ENCODE data around the gene OLFM1. TPM values are rescaled to one million over a fixed set of nuclear protein-coding genes. Genes with fewer than 3 reads are reported as not detected.
"Not testable (repeated sequence)": the region's sequence is repeated elsewhere in the genome, so short reads cannot be mapped to it uniquely, and the experiment has no call there.

OLFM1 gene
- total RNA-seq, 1 donor from 2014 or later, result not detected

DNA sequence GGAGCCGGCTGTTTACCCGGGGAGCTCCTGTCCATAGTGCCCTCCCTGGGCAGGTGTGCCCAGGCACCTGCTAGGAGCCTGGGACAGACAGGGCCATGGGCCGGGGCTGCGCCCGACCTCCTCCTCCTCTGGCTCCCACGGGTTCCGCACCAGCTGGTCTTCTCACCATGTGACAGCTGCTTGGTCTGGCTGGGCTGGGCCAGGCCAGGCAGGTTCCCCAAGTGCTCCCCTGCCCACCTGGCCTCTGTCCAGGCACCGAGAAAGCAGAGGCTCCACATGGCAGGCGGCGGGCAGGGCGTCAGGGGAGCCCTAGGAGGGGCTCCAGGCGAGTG, 60.0 kb downstream of the OLFM1 start:
- peaks cover 9% of the 10 kb centered on the region for H3K9me3 Mint-ChIP-seq
- intact Hi-C loops (cut with micrococcal nuclease), result no loop called here
- no peaks in the 10 kb centered on the region for H3K4me1 Mint-ChIP-seq
- no peak for ATAC-seq (ENCODE audit: low read depth)
- TF ChIP-seq, protein P1, sequence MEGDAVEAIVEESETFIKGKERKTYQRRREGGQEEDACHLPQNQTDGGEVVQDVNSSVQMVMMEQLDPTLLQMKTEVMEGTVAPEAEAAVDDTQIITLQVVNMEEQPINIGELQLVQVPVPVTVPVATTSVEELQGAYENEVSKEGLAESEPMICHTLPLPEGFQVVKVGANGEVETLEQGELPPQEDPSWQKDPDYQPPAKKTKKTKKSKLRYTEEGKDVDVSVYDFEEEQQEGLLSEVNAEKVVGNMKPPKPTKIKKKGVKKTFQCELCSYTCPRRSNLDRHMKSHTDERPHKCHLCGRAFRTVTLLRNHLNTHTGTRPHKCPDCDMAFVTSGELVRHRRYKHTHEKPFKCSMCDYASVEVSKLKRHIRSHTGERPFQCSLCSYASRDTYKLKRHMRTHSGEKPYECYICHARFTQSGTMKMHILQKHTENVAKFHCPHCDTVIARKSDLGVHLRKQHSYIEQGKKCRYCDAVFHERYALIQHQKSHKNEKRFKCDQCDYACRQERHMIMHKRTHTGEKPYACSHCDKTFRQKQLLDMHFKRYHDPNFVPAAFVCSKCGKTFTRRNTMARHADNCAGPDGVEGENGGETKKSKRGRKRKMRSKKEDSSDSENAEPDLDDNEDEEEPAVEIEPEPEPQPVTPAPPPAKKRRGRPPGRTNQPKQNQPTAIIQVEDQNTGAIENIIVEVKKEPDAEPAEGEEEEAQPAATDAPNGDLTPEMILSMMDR (IDR thresholded peaks at IDR 0.05), result no peak
- DNase-seq, result no peak
- H3K36me3 Mint-ChIP-seq (ENCODE audit: low read depth), result no peaks in the 10 kb centered on the region
- ChIA-PET CTCF (no interaction called here), POLR2A (no interaction called here)
- peaks cover 13% of the 10 kb centered on the region for H3K27me3 Mint-ChIP-seq
- no peak overlapping the region for H3K4me3 Mint-ChIP-seq
- H3K27ac Mint-ChIP-seq, result no peak overlapping the region

DNA sequence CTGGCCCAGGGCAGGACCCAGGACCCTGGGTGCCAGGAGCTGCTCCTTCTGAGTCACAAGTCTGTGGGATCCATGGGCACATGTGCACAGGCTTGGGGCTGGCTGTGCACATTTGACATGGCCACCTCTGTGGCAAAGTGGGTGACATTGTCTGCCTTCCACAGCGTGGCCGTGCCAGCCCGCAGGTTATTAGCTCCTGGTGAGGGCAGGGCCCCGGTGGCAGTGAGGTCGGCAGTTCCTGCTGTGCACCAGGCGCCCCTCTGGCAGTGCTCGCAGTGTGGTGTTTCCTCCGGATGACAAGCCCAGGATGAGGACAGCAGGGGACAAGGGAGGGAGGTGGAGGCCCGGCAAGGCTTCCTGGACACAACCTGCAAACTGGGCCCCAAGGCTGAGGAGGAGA, 60.5 kb downstream of the OLFM1 start:
- TF ChIP-seq, protein P1 (IDR thresholded peaks at IDR 0.05), result no peak
- peaks cover 9% of the 10 kb centered on the region for H3K9me3 Mint-ChIP-seq
- intact Hi-C loops (cut with micrococcal nuclease), result no loop called here
- no peaks in the 10 kb centered on the region for H3K36me3 Mint-ChIP-seq (ENCODE audit: low read depth)
- H3K27me3 Mint-ChIP-seq, result peaks cover 13% of the 10 kb centered on the region
- CTCF ChIA-PET, result no interaction called here
- POLR2A ChIA-PET, result no interaction called here
- H3K4me1 Mint-ChIP-seq, result no peaks in the 10 kb centered on the region
- no peak for ATAC-seq (ENCODE audit: low read depth)
- no peak overlapping the region for H3K4me3 Mint-ChIP-seq
- no peak for DNase-seq
- no peak overlapping the region for H3K27ac Mint-ChIP-seq

DNA sequence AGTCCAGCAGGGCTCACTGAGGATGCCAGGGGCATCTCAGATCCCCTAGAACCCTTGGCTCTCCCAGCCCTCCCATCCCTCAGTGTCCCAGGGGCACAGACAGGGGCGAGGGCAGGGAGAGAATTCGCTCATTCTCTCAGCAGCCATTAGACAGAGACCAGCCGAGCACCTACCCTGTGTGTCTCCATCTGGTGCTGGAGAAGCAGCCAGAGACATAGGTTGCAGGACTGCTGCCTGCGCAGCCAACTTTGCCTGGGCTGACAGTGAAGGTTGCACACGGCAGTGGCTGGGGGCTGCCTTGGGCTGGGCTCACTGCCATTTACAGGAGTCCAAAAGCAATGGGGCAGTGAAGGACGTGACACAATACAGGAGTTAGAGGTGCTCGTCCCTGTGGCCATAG, 60.9 kb downstream of the OLFM1 start:
- POLR2A ChIA-PET, result no interaction called here
- CTCF ChIA-PET, result no interaction called here
- no peak overlapping the region for H3K4me3 Mint-ChIP-seq
- no peak for ATAC-seq (ENCODE audit: low read depth)
- peaks cover 9% of the 10 kb centered on the region for H3K9me3 Mint-ChIP-seq
- H3K36me3 Mint-ChIP-seq (ENCODE audit: low read depth), result no peaks in the 10 kb centered on the region
- H3K27ac Mint-ChIP-seq, result no peak overlapping the region
- intact Hi-C loops (cut with micrococcal nuclease), result no loop called here
- H3K4me1 Mint-ChIP-seq, result no peaks in the 10 kb centered on the region
- TF ChIP-seq, protein P1 (IDR thresholded peaks at IDR 0.05), result no peak
- peaks cover 13% of the 10 kb centered on the region for H3K27me3 Mint-ChIP-seq
- DNase-seq, result no peak

DNA sequence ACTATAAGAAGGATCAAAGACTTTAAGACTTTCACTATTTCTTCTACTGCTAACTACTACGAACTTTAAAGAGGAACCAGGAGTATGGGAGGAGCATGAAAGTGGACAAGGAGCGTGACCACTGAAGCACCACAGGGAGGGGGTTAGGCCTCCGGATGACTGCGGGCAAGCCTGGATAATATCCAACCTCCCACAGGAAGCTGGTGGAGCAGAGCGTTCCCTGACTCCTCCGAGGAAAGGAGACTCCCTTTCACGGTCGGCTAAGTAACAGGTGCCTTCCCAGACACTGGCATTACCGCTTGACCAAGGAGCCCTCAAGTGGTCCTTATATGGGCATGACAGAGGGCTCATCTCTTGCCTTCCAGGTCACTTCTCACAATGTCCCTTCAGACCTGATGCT, 62.4 kb downstream of the OLFM1 start:
- H3K4me1 Mint-ChIP-seq; POLR2A ChIA-PET; H3K27ac Mint-ChIP-seq; ATAC-seq (ENCODE audit: low read depth); H3K36me3 Mint-ChIP-seq (ENCODE audit: low read depth); intact Hi-C loops (cut with micrococcal nuclease); H3K4me3 Mint-ChIP-seq; CTCF ChIA-PET; DNase-seq; H3K9me3 Mint-ChIP-seq: not testable (repeated sequence)
- H3K27me3 Mint-ChIP-seq, result peaks cover 17% of the 10 kb centered on the region

DNA sequence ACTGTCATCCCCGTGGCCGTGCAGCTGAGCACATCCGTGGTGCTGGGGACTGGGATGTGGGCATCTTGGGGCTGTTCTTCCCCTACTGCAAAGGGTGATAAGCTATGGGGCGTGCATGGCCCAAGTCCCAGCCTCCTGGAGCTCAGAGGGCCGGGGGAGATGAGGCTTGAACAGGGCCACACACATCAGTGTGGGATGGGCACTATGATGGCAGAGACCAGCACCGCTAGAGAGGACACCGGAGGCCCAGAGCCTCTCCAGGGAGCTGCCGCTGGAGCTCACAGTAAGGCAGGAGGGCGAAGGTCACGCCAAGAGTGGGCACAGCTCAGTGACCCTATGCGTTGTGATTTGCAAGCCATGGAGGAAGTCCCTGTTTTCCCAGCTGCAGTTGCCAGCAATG, 63.5 kb downstream of the OLFM1 start:
- Mint-ChIP-seq H3K36me3 (ENCODE audit: low read depth) (no peaks in the 10 kb centered on the region), H3K27me3 (peaks cover 8% of the 10 kb centered on the region), H3K4me1 (no peaks in the 10 kb centered on the region), H3K27ac (no peak overlapping the region), H3K4me3 (no peak overlapping the region), H3K9me3 (peaks cover 9% of the 10 kb centered on the region)
- ATAC-seq (ENCODE audit: low read depth), result no peak
- intact Hi-C loops (cut with micrococcal nuclease), result no loop called here
- DNase-seq, result no peak
- CTCF ChIA-PET, result no interaction called here
- TF ChIP-seq, protein P1 (IDR thresholded peaks at IDR 0.05), result no peak
- POLR2A ChIA-PET, result no interaction called here

DNA sequence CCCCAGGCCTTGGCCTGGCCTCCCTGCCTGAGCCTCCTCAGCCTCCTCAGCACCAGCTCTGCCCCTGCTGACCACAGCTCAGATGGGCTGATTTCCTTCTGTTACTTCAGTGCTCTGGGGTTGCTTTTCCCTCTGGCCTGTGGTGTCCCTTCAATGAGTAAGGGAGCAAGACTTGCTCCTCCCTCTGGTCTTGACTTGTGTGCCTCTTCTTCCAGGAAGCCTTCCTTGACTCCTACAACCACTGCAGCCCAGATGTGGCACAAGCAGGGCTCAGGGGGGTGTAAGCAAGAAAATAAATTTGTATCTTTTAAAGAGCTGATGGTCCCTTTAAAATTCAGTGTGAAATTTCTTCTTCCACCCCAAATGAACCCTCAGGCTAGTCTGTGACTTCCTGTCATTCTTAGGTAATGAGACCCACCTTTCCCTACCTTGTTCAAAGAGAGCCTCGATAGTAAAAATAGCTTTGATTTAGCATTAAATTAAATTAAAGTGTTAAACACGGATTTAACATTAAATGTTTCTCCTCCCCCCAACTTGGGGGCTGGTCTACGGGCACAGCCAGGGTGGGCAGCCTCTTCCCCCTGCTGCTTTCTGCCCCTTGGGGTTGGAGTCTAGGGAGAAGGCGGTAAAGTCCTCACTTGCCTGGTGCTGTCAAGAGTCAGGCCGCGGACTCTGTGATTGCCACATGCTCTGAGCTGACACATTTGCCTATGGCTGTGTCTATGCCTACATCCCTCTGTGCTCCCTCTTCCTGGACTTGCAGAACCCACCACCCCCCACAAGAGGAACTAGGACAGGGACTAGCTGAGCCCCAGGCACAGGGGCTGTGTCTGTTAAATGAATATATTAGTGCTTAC, 64.5 kb downstream of the OLFM1 start:
- H3K9me3 Mint-ChIP-seq, result peaks cover 9% of the 10 kb centered on the region
- H3K27ac Mint-ChIP-seq, result no peak overlapping the region
- no peaks in the 10 kb centered on the region for H3K36me3 Mint-ChIP-seq (ENCODE audit: low read depth)
- intact Hi-C loops (cut with micrococcal nuclease), result no loop called here
- TF ChIP-seq, protein P1 (IDR thresholded peaks at IDR 0.05), result no peak
- peaks cover 4% of the 10 kb centered on the region for H3K27me3 Mint-ChIP-seq
- H3K4me3 Mint-ChIP-seq, result no peak overlapping the region
- ChIA-PET CTCF (no interaction called here), POLR2A (no interaction called here)
- no peak for DNase-seq
- no peak for ATAC-seq (ENCODE audit: low read depth)
- H3K4me1 Mint-ChIP-seq, result no peaks in the 10 kb centered on the region

Measured in activated B cell treated with CpG ODN at 0.5 μM for 24 hours (primary cell).